Posterior cingulate gyrus (tissue), 11 donors: Measurements from ENCODE around the gene PLEKHA7.
A peak's percentile ranks its signal among the peaks of the same experiment; 100 is the strongest.
"Not testable (repeated sequence)": the region's sequence is repeated elsewhere in the genome, so short reads cannot be mapped to it uniquely, and the experiment has no call there.

Experiments used
- DNase-seq, 10 donors: peaks; one replicate each; pipeline versions ENCODE4 v3.0.0 to v3.0.0-alpha.2; 2020 to 2021; ENCODE audit warnings: mixed read lengths in 3 of 10
- intact Hi-C: fragments of 100-400 bp; cut with DNase I; formaldehyde crosslinking; loops from one replicate; pipeline ENCODE4 v1.15.1; 2023

Gene PLEKHA7

GRCh38 chr11:16893456-16894066, 120.7 kb downstream of the PLEKHA7 start:
- intact Hi-C loops: no loop called here
- no peak for DNase-seq

- intact Hi-C loops: no loop called here
- no peak for DNase-seq
Measured at GRCh38 chr11:16891964-16892363, 122.2 kb downstream of the PLEKHA7 start.

- DNase-seq: no peak
- intact Hi-C loops: no loop called here
Measured at GRCh38 chr11:16891165-16891564, 123.0 kb downstream of the PLEKHA7 start.

- DNase-seq: no peak
- intact Hi-C loops: no loop called here
Measured at GRCh38 chr11:16890442-16890841, 123.8 kb downstream of the PLEKHA7 start.

GRCh38 chr11:16889905-16890304, 124.3 kb downstream of the PLEKHA7 start:
- intact Hi-C loops: no loop called here

GRCh38 chr11:16889010-16889409, 125.2 kb downstream of the PLEKHA7 start:
- intact Hi-C loops, DNase-seq: not testable (repeated sequence)

More at GRCh38 chr11:16889905-16890304, 124.3 kb downstream of the PLEKHA7 start:
- DNase-seq: no peak

- DNase-seq: peak in 2 of 10 donors; percentile 72 to 77
- intact Hi-C loops: not testable (repeated sequence)
Measured at GRCh38 chr11:16887887-16888286, 126.3 kb downstream of the PLEKHA7 start.

- peak in 1 of 10 donors; percentile 19 for DNase-seq
- intact Hi-C loops: loop anchor here (2.0 to 5.0 kb wide), 2 partner anchors 61 to 94 kb away; no protein-coding TSS in a partner anchor
Measured at GRCh38 chr11:16883174-16883573, 131.0 kb downstream of the PLEKHA7 start.

- DNase-seq: no peak
- intact Hi-C loops: loop anchor here (2.0 to 5.0 kb wide), 2 partner anchors 59 to 93 kb away; no protein-coding TSS in a partner anchor
Measured at GRCh38 chr11:16881766-16882165, 132.4 kb downstream of the PLEKHA7 start.

- DNase-seq: peak in 4 of 10 donors; percentile 8 to 17 (median 14)
Measured at GRCh38 chr11:16881074-16881709, 133.0 kb downstream of the PLEKHA7 start.

GRCh38 chr11:16880184-16880801, 133.9 kb downstream of the PLEKHA7 start:
- intact Hi-C loops: loop anchor here (5.0 kb wide), 1 partner anchor 58 kb away; no protein-coding TSS in a partner anchor
- no peak for DNase-seq

More at GRCh38 chr11:16881074-16881709, 133.0 kb downstream of the PLEKHA7 start:
- intact Hi-C loops: loop anchor here (5.0 kb wide), 1 partner anchor 59 kb away; no protein-coding TSS in a partner anchor

GRCh38 chr11:16879690-16880089, 134.5 kb downstream of the PLEKHA7 start:
- intact Hi-C loops: loop anchor here (5.0 kb wide), 1 partner anchor 57 kb away; no protein-coding TSS in a partner anchor

GRCh38 chr11:16876837-16877236, 137.4 kb downstream of the PLEKHA7 start:
- DNase-seq: no peak
- intact Hi-C loops: no loop called here

More at GRCh38 chr11:16879690-16880089, 134.5 kb downstream of the PLEKHA7 start:
- no peak for DNase-seq

GRCh38 chr11:16876053-16876752, 138.0 kb downstream of the PLEKHA7 start:
- no peak for DNase-seq
- intact Hi-C loops: no loop called here

GRCh38 chr11:16874275-16874975, 139.8 kb downstream of the PLEKHA7 start:
- no peak for DNase-seq
- intact Hi-C loops: no loop called here

GRCh38 chr11:16873289-16873688, 140.9 kb downstream of the PLEKHA7 start:
- DNase-seq: no peak
- intact Hi-C loops: no loop called here

- DNase-seq: no peak
- intact Hi-C loops: no loop called here
Measured at GRCh38 chr11:16871368-16871767, 142.8 kb downstream of the PLEKHA7 start.

- no peak for DNase-seq
Measured at GRCh38 chr11:16867097-16867496, 147.1 kb downstream of the PLEKHA7 start.

GRCh38 chr11:16864428-16864827, 149.8 kb downstream of the PLEKHA7 start:
- DNase-seq, intact Hi-C loops: not testable (repeated sequence)

More at GRCh38 chr11:16867097-16867496, 147.1 kb downstream of the PLEKHA7 start:
- intact Hi-C loops: no loop called here

GRCh38 chr11:16863389-16863788, 150.8 kb downstream of the PLEKHA7 start:
- DNase-seq: no peak
- intact Hi-C loops: no loop called here
